ENCODE measurements around the gene RPS6KA2. TPM values are rescaled to one million over a fixed set of nuclear protein-coding genes. Genes with fewer than 3 reads are reported as not detected.

Gene RPS6KA2
- total and polyA plus RNA-seq, 7 experiments from 2014 or later, result 4.5 to 17.1 (median 6.6) TPM

DNA sequence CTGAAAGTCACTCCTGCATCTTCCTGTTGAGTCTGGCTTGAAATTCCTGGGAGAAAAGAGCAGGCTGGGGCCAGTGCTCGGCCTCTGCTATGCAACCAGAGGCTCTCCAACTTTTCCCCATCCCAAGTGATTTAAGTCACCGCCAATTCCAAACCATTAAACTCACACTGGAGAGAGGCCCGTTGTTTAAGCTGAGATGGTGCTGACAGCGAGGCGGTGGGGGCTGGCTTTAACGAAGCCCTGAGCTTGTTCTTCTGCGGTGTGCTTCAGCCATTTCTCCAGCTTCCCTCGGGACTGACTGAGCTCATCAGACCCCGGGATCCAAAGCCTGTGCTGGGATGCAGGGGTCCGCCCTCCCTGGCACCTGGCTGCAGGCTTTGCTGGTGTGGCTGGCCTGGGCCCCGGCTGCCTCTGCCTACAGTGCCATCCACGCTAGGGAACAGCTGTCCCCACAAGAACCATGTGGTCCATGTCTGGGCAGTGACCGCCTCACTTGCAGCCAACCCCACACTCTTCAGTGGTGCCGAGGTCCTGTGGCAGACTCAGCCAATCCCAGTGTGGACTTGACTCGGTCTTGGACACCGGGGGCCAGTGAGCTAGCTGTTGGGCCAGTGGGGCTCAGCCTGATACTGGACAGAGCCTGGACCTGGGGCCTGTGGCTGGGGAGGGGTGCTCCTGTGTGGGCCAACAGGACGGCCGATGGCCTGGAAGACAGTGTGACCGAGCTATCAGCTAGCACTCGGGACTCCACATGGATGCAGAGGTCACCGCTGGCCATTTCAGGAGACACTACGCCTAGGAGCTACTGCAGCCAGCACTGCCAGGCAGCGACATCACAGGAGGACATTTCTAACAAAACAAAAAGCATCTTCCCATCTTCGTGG, 61.7 kb downstream of the RPS6KA2 start:
- Histone ChIP-seq H3K27ac (ENCODE audit: low read depth, low read length) (no peak overlapping the region), H3K4me3 (ENCODE audit: low read length) (no peak overlapping the region), H3K27me3 (ENCODE audit: control insufficient read depth in 2 of 2, insufficient read depth in 2 of 2, low read length in 2 of 2) (no peaks in the 10 kb centered on the region), H3K9me3 (ENCODE audit: control insufficient read depth in 2 of 3, low read length in 3 of 3) (peaks cover 0 to 9% (median 0%) of the 10 kb centered on the region in 3 experiments), H3K36me3 (ENCODE audit: control insufficient read depth in 2 of 3, insufficient read depth in 3 of 3, low read length in 3 of 3) (no peaks in the 10 kb centered on the region), H3K4me1 (ENCODE audit: control insufficient read depth in 2 of 2, insufficient read depth in 2 of 2, low read length in 2 of 2) (no peaks in the 10 kb centered on the region)
- ATAC-seq (no peak), DNase-seq (no peak)
- Mint-ChIP-seq H3K4me1 (no peaks in the 10 kb centered on the region), H3K4me3 (no peak overlapping the region), H3K27me3 (peaks cover 0 to 4% (median 0%) of the 10 kb centered on the region in 5 donors), H3K36me3 (peaks cover 0 to 25% (median 8%) of the 10 kb centered on the region in 5 donors), H3K9me3 (peaks cover 0 to 12% (median 1%) of the 10 kb centered on the region in 11 donors), H3K27ac (no peak overlapping the region)
- intact Hi-C loops (cut with micrococcal nuclease), result no loop called here
- ChIA-PET POLR2A (no interaction called here), CTCF (no interaction called here)

DNA sequence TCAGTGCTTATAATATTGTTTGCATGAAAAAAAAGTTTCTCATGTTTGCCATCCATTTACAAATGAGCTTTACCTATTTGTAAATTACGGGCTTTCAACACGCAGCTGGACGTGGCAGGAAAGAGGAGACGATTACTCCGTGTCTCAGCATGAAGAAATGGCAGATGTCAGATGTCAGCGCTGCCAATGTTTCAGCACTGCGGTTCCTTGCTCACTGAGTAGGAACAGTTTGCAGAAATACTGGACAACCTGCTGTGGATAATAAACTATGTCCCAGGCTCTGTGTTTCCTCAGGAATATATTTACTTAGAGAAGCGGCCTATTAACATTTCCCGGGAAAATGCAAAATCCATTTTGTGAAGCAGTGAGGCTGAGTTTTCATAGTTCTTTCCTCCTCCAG, 63.2 kb downstream of the RPS6KA2 start:
- ATAC-seq, result no peak
- no peak overlapping the region for H3K4me3 ChIP-seq (ENCODE audit: low read length)
- H3K27me3 ChIP-seq (ENCODE audit: control insufficient read depth in 2 of 2, insufficient read depth in 2 of 2, low read length in 2 of 2), result no peaks in the 10 kb centered on the region
- Mint-ChIP-seq H3K27me3 (peaks cover 0 to 4% (median 0%) of the 10 kb centered on the region in 5 donors), H3K4me1 (peaks cover 0 to 1% (median 0%) of the 10 kb centered on the region in 7 donors), H3K4me3 (no peak overlapping the region), H3K36me3 (peaks cover 0 to 40% (median 14%) of the 10 kb centered on the region in 5 donors), H3K9me3 (peaks cover 2 to 27% (median 7%) of the 10 kb centered on the region in 11 donors), H3K27ac (no peak overlapping the region)
- ChIA-PET CTCF (no interaction called here), POLR2A (no interaction called here)
- DNase-seq, result no peak
- H3K36me3 ChIP-seq (ENCODE audit: control insufficient read depth in 2 of 3, insufficient read depth in 3 of 3, low read length in 3 of 3), result no peaks in the 10 kb centered on the region
- H3K27ac ChIP-seq (ENCODE audit: low read depth, low read length), result no peak overlapping the region
- no peaks in the 10 kb centered on the region for H3K4me1 ChIP-seq (ENCODE audit: control insufficient read depth in 2 of 2, insufficient read depth in 2 of 2, low read length in 2 of 2)
- peaks cover 0 to 17% (median 0%) of the 10 kb centered on the region in 3 experiments for H3K9me3 ChIP-seq (ENCODE audit: control insufficient read depth in 2 of 3, low read length in 3 of 3)
- intact Hi-C loops (cut with micrococcal nuclease), result no loop called here

DNA sequence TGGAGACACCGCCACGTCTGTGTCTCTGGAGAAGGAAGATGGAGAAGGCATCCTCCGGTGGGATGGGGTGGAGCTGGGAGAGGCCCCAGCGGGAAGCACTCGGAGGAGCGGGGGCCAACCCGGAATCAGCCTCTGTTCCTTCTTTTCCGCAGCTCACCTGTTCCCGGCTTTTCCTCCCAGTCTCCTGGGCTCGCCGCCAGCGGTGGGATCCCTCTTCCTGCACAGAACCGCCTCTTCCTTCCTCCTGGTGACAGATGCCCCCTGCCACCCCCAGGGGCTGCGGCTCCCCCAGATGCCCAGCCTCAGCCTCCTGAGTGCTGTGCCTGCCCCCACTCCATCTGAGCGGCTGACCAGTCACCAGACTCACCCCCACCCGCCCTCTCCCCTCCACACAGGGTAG, 63.9 kb downstream of the RPS6KA2 start:
- H3K27ac ChIP-seq (ENCODE audit: low read depth, low read length), result no peak overlapping the region
- H3K4me3 ChIP-seq (ENCODE audit: low read length), result no peak overlapping the region
- H3K27me3 ChIP-seq (ENCODE audit: control insufficient read depth in 2 of 2, insufficient read depth in 2 of 2, low read length in 2 of 2), result no peaks in the 10 kb centered on the region
- no peak overlapping the region for H3K4me3 Mint-ChIP-seq
- POLR2A ChIA-PET, result no interaction called here
- peaks cover 2 to 32% (median 7%) of the 10 kb centered on the region in 11 donors for H3K9me3 Mint-ChIP-seq
- DNase-seq (no peak), ATAC-seq (no peak)
- H3K36me3 ChIP-seq (ENCODE audit: control insufficient read depth in 2 of 3, insufficient read depth in 3 of 3, low read length in 3 of 3), result no peaks in the 10 kb centered on the region
- H3K27me3 Mint-ChIP-seq, result peaks cover 0 to 4% (median 0%) of the 10 kb centered on the region in 5 donors
- no peak overlapping the region for H3K27ac Mint-ChIP-seq
- intact Hi-C loops (cut with micrococcal nuclease), result no loop called here
- peaks cover 0 to 1% (median 0%) of the 10 kb centered on the region in 7 donors for H3K4me1 Mint-ChIP-seq
- peaks cover 0 to 17% (median 0%) of the 10 kb centered on the region in 3 experiments for H3K9me3 ChIP-seq (ENCODE audit: control insufficient read depth in 2 of 3, low read length in 3 of 3)
- CTCF ChIA-PET, result no interaction called here
- H3K36me3 Mint-ChIP-seq, result peaks cover 0 to 40% (median 15%) of the 10 kb centered on the region in 5 donors
- H3K4me1 ChIP-seq (ENCODE audit: control insufficient read depth in 2 of 2, insufficient read depth in 2 of 2, low read length in 2 of 2), result no peaks in the 10 kb centered on the region

DNA sequence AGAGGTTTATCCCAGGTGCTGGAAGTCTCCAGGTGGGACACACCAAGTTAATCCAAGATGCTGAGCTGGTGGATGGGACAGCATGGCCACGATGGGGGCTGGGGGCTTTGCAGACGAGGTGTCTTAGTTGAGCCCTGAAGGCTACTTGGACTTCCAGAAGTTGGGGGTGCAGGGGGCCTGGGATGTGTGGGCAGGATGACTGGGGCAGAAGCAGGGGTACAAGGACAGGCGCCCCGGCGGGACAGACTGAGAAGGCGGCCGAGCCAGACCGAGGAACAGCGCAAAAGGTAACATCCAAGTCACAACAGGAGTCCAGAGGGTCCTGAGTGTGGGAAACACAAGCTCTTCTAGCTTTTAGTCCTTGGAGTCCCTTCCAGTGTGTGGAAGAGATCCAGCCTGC, 64.3 kb downstream of the RPS6KA2 start:
- Histone ChIP-seq H3K4me1 (ENCODE audit: control insufficient read depth in 2 of 2, insufficient read depth in 2 of 2, low read length in 2 of 2) (no peaks in the 10 kb centered on the region), H3K27me3 (ENCODE audit: control insufficient read depth in 2 of 2, insufficient read depth in 2 of 2, low read length in 2 of 2) (no peaks in the 10 kb centered on the region), H3K36me3 (ENCODE audit: control insufficient read depth in 2 of 3, insufficient read depth in 3 of 3, low read length in 3 of 3) (no peaks in the 10 kb centered on the region), H3K9me3 (ENCODE audit: control insufficient read depth in 2 of 3, low read length in 3 of 3) (peaks cover 0 to 17% (median 0%) of the 10 kb centered on the region in 3 experiments), H3K27ac (ENCODE audit: low read depth, low read length) (no peak overlapping the region), H3K4me3 (ENCODE audit: low read length) (no peak overlapping the region)
- Mint-ChIP-seq H3K27me3 (peaks cover 0 to 4% (median 0%) of the 10 kb centered on the region in 5 donors), H3K27ac (no peak overlapping the region), H3K4me1 (peaks cover 0 to 3% (median 0%) of the 10 kb centered on the region in 7 donors), H3K9me3 (peaks cover 2 to 32% (median 7%) of the 10 kb centered on the region in 11 donors), H3K36me3 (peaks cover 0 to 40% (median 15%) of the 10 kb centered on the region in 5 donors), H3K4me3 (no peak overlapping the region)
- DNase-seq (no peak), ATAC-seq (no peak)
- CTCF ChIA-PET, result no interaction called here
- POLR2A ChIA-PET, result no interaction called here
- intact Hi-C loops (cut with micrococcal nuclease), result no loop called here

- POLR2A ChIA-PET, result no interaction called here
- Mint-ChIP-seq H3K27me3 (peaks cover 0 to 7% (median 4%) of the 10 kb centered on the region in 5 donors), H3K4me3 (no peak overlapping the region), H3K36me3 (peaks cover 0 to 40% (median 15%) of the 10 kb centered on the region in 5 donors), H3K4me1 (peaks cover 0 to 9% (median 2%) of the 10 kb centered on the region in 7 donors), H3K9me3 (peaks cover 2 to 32% (median 7%) of the 10 kb centered on the region in 11 donors), H3K27ac (no peak overlapping the region)
- DNase-seq (no peak), ATAC-seq (no peak)
- H3K27me3 ChIP-seq (ENCODE audit: control insufficient read depth in 2 of 2, insufficient read depth in 2 of 2, low read length in 2 of 2), result no peaks in the 10 kb centered on the region
- H3K9me3 ChIP-seq (ENCODE audit: control insufficient read depth in 2 of 3, low read length in 3 of 3), result peaks cover 0 to 17% (median 0%) of the 10 kb centered on the region in 3 experiments
- CTCF ChIA-PET, result no interaction called here
- intact Hi-C loops (cut with micrococcal nuclease), result no loop called here
- no peak overlapping the region for H3K27ac ChIP-seq (ENCODE audit: low read depth, low read length)
- H3K36me3 ChIP-seq (ENCODE audit: control insufficient read depth in 2 of 3, insufficient read depth in 3 of 3, low read length in 3 of 3), result no peaks in the 10 kb centered on the region
- H3K4me1 ChIP-seq (ENCODE audit: control insufficient read depth in 2 of 2, insufficient read depth in 2 of 2, low read length in 2 of 2), result no peaks in the 10 kb centered on the region
- H3K4me3 ChIP-seq (ENCODE audit: low read length), result no peak overlapping the region
Measured at GRCh38 chr6:166561771-166562359, 65.2 kb downstream of the RPS6KA2 start.

GRCh38 chr6:166560222-166560621, 66.8 kb downstream of the RPS6KA2 start:
- POLR2A ChIA-PET, result no interaction called here
- ATAC-seq, result no peak
- Mint-ChIP-seq H3K36me3 (peaks cover 0 to 40% (median 12%) of the 10 kb centered on the region in 5 donors), H3K4me1 (peaks cover 0 to 9% (median 4%) of the 10 kb centered on the region in 7 donors), H3K4me3 (no peak overlapping the region), H3K27ac (no peak overlapping the region), H3K27me3 (peaks cover 0 to 15% (median 9%) of the 10 kb centered on the region in 5 donors), H3K9me3 (peaks cover 2 to 32% (median 7%) of the 10 kb centered on the region in 11 donors)
- Histone ChIP-seq H3K4me1 (ENCODE audit: control insufficient read depth in 2 of 2, insufficient read depth in 2 of 2, low read length in 2 of 2) (no peaks in the 10 kb centered on the region), H3K27me3 (ENCODE audit: control insufficient read depth in 2 of 2, insufficient read depth in 2 of 2, low read length in 2 of 2) (no peaks in the 10 kb centered on the region), H3K9me3 (ENCODE audit: control insufficient read depth in 2 of 3, low read length in 3 of 3) (peaks cover 0 to 17% (median 0%) of the 10 kb centered on the region in 3 experiments), H3K36me3 (ENCODE audit: control insufficient read depth in 2 of 3, insufficient read depth in 3 of 3, low read length in 3 of 3) (no peaks in the 10 kb centered on the region), H3K4me3 (ENCODE audit: low read length) (no peak overlapping the region), H3K27ac (ENCODE audit: low read depth, low read length) (no peak overlapping the region)
- DNase-seq, result no peak
- CTCF ChIA-PET, result no interaction called here
- intact Hi-C loops (cut with micrococcal nuclease), result no loop called here
